Neural progenitor cell (in vitro differentiated cells): ENCODE results near the gene OAS2. TPM values are rescaled to one million over a fixed set of nuclear protein-coding genes. Genes with fewer than 3 reads are reported as not detected.

Experiments
- DNase-seq: peaks from one replicate; pipeline ENCODE4 v3.0.0-alpha.2; 2016; ENCODE audit warnings: low spot score
- H2AFZ ChIP-seq: fragments of 200-600 bp; sonication (generic); replicated peaks from 2 replicates; pipeline ENCODE4 v1.6.1; 2016; ENCODE audit warnings: antibody characterized with exemption
- H3F3A ChIP-seq: fragments of 200-600 bp; sonication (generic); 2 replicates; pipeline ENCODE4 v1.6.1; 2016; ENCODE audit warnings: antibody characterized with exemption, low read depth
- H3K27ac ChIP-seq: fragments of 200-600 bp; sonication (generic); 2 replicates; pipeline ENCODE4 v1.5.1; 2016; ENCODE audit warnings: mild to moderate bottlenecking
- H3K27me3 ChIP-seq: fragments of 200-600 bp; sonication (generic); 2 replicates; pipeline ENCODE4 v1.6.1; 2016; ENCODE audit warnings: mild to moderate bottlenecking, moderate library complexity
- H3K36me3 ChIP-seq: fragments of 200-600 bp; sonication (generic); 2 replicates; pipeline ENCODE4 v1.5.1; 2016
- H3K4me1 ChIP-seq: fragments of 200-600 bp; sonication (generic); 2 replicates; pipeline ENCODE4 v1.6.1; 2016; ENCODE audit warnings: mixed run types
- H3K4me2 ChIP-seq: fragments of 200-600 bp; sonication (generic); 2 replicates; pipeline ENCODE4 v1.6.1; 2016
- H3K4me3 ChIP-seq: fragments of 200-600 bp; sonication (generic); 2 replicates; pipeline ENCODE4 v1.5.1; 2016
- H3K79me2 ChIP-seq: fragments of 200-600 bp; sonication (generic); 2 replicates; pipeline ENCODE4 v1.6.1; 2016; ENCODE audit warnings: low read depth
- H3K9ac ChIP-seq: fragments of 200-600 bp; sonication (generic); 2 replicates; pipeline ENCODE4 v1.6.1; 2016
- H3K9me3 ChIP-seq: fragments of 200-600 bp; sonication (generic); 2 replicates; pipeline ENCODE4 v1.5.1; 2016; ENCODE audit warnings: low read depth
- H4K20me1 ChIP-seq: fragments of 200-600 bp; sonication (generic); 2 replicates; pipeline ENCODE4 v1.6.1; 2016; ENCODE audit warnings: low read depth
- H3K27ac Mint-ChIP-seq: 3 replicates; pipeline ENCODE4 v1.8.0; 2021; ENCODE audit warnings: mixed read lengths
- H3K27me3 Mint-ChIP-seq: 2 replicates; pipeline ENCODE4 v1.8.0; 2022; ENCODE audit warnings: low read depth, mild to moderate bottlenecking, inconsistent platforms, moderate library complexity, mixed read lengths; ENCODE audit not compliant: insufficient read depth
- H3K36me3 Mint-ChIP-seq: 3 replicates; pipeline ENCODE4 v1.8.0; 2021; ENCODE audit warnings: mixed read lengths
- H3K4me1 Mint-ChIP-seq: 3 replicates; pipeline ENCODE4 v1.8.0; 2021; ENCODE audit warnings: mixed read lengths
- H3K4me3 Mint-ChIP-seq: 3 replicates; pipeline ENCODE4 v1.8.0; 2021; ENCODE audit warnings: mild to moderate bottlenecking, moderate library complexity, mixed read lengths
- H3K9me3 Mint-ChIP-seq: 3 replicates; pipeline ENCODE4 v1.8.0; 2020; ENCODE audit warnings: mixed read lengths
- EZH2 ChIP-seq: fragments of 200-600 bp; sonication (generic); IDR thresholded peaks from 2 replicates; pipeline ENCODE4 v1.6.1; 2017; ENCODE audit warnings: antibody characterized with exemption, mild to moderate bottlenecking, moderate library complexity
- EZH2phosphoT487 ChIP-seq: fragments of 200-600 bp; sonication (generic); IDR thresholded peaks from 2 replicates; pipeline ENCODE4 v1.6.1; 2017; ENCODE audit warnings: antibody characterized with exemption
- total RNA-seq: library from RNA; depleted of rRNA; stranded (reverse); fragments of >200 nt; gene quantifications from 2 replicates; pipeline ENCODE4 v1.2.3, GENCODE V29; 2015; ENCODE audit warnings: low replicate concordance
- TF ChIP-seq, protein P1 (sequence below): fragments of 200-600 bp; sonication (generic); IDR thresholded peaks from 2 replicates; pipeline ENCODE4 v1.5.1; 2017; ENCODE audit warnings: antibody characterized with exemption, mild to moderate bottlenecking

Gene OAS2
- total RNA-seq, 1 donor from 2014 or later, result not detected

- Histone ChIP-seq H4K20me1 (no peaks in the 10 kb centered on the region), H3K27ac (no peak overlapping the region), H3K9me3 (no peaks in the 10 kb centered on the region), H3K4me2 (no peak overlapping the region), H3K36me3 (no peaks in the 10 kb centered on the region), H3K4me1 (no peaks in the 10 kb centered on the region), H2AFZ (no peak overlapping the region), H3K9ac (no peak overlapping the region), H3K79me2 (no peaks in the 10 kb centered on the region), H3K27me3 (peaks cover 3% of the 10 kb centered on the region), H3F3A (no peaks in the 10 kb centered on the region), H3K4me3 (no peak overlapping the region)
- Mint-ChIP-seq H3K36me3 (no peaks in the 10 kb centered on the region), H3K4me3 (no peak overlapping the region), H3K27ac (no peak overlapping the region), H3K4me1 (peaks cover 6% of the 10 kb centered on the region), H3K9me3 (no peaks in the 10 kb centered on the region), H3K27me3 (peaks cover 8% of the 10 kb centered on the region)
- DNase-seq, result no peak
- no peak for TF ChIP-seq EZH2
Measured at GRCh38 chr12:113002155-113002554, 23.8 kb downstream of the OAS2 start.

GRCh38 chr12:113002676-113003075 is 24.4 kb downstream of the OAS2 start:
- H3K4me3 Mint-ChIP-seq, result no peak overlapping the region
- Histone ChIP-seq H3K4me3 (no peak overlapping the region), H3K27me3 (peaks cover 7% of the 10 kb centered on the region), H3K27ac (no peak overlapping the region), H3F3A (no peaks in the 10 kb centered on the region), H2AFZ (no peak overlapping the region), H3K4me2 (no peak overlapping the region), H3K4me1 (no peaks in the 10 kb centered on the region), H3K9me3 (no peaks in the 10 kb centered on the region), H3K9ac (no peak overlapping the region), H3K36me3 (no peaks in the 10 kb centered on the region), H3K79me2 (no peaks in the 10 kb centered on the region), H4K20me1 (no peaks in the 10 kb centered on the region)
- H3K36me3 Mint-ChIP-seq, result no peaks in the 10 kb centered on the region
- peaks cover 8% of the 10 kb centered on the region for H3K27me3 Mint-ChIP-seq
- no peak for DNase-seq
- H3K27ac Mint-ChIP-seq, result no peak overlapping the region
- TF ChIP-seq, protein P1, sequence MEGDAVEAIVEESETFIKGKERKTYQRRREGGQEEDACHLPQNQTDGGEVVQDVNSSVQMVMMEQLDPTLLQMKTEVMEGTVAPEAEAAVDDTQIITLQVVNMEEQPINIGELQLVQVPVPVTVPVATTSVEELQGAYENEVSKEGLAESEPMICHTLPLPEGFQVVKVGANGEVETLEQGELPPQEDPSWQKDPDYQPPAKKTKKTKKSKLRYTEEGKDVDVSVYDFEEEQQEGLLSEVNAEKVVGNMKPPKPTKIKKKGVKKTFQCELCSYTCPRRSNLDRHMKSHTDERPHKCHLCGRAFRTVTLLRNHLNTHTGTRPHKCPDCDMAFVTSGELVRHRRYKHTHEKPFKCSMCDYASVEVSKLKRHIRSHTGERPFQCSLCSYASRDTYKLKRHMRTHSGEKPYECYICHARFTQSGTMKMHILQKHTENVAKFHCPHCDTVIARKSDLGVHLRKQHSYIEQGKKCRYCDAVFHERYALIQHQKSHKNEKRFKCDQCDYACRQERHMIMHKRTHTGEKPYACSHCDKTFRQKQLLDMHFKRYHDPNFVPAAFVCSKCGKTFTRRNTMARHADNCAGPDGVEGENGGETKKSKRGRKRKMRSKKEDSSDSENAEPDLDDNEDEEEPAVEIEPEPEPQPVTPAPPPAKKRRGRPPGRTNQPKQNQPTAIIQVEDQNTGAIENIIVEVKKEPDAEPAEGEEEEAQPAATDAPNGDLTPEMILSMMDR, result no peak
- TF ChIP-seq EZH2 (no peak), EZH2phosphoT487 (no peak)
- peaks cover 7% of the 10 kb centered on the region for H3K4me1 Mint-ChIP-seq
- H3K9me3 Mint-ChIP-seq, result no peaks in the 10 kb centered on the region

- H3K4me3 ChIP-seq, result no peak overlapping the region
- no peak overlapping the region for H2AFZ ChIP-seq
- Mint-ChIP-seq H3K27ac (no peak overlapping the region), H3K36me3 (no peaks in the 10 kb centered on the region), H3K9me3 (no peaks in the 10 kb centered on the region), H3K27me3 (peaks cover 9% of the 10 kb centered on the region), H3K4me1 (peaks cover 7% of the 10 kb centered on the region), H3K4me3 (no peak overlapping the region)
- no peaks in the 10 kb centered on the region for H3K36me3 ChIP-seq
- H3K9me3 ChIP-seq, result no peaks in the 10 kb centered on the region
- H3K4me2 ChIP-seq, result no peak overlapping the region
- no peak overlapping the region for H3K9ac ChIP-seq
- no peak overlapping the region for H3K27ac ChIP-seq
- DNase-seq, result no peak
- no peaks in the 10 kb centered on the region for H3K4me1 ChIP-seq
- H3K79me2 ChIP-seq, result no peaks in the 10 kb centered on the region
- TF ChIP-seq, protein P1, result no peak
- no peak for TF ChIP-seq EZH2phosphoT487
- no peaks in the 10 kb centered on the region for H3F3A ChIP-seq
- peaks cover 15% of the 10 kb centered on the region for H3K27me3 ChIP-seq
- no peaks in the 10 kb centered on the region for H4K20me1 ChIP-seq
Measured at GRCh38 chr12:113003636-113004035, 25.3 kb downstream of the OAS2 start.

DNA sequence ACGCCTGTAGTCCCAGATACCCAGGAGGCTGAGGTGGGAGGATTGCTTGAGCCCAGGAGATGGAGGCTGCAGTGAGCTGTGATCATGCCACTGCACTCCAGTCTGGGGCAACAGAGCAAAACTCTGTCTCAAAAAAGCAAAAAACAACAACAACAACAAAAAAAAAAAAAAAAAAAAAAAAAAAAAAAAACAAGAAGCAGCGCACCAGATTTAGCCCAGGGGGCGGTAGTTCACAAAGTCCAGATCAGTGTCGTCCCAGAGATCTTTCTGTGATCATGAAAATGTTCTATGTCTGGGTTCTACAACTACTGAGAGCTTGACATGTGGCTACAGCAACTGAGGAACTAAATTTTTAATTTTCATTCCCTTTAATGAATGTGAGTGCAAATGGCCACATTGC is 27.4 kb downstream of the OAS2 start:
- H2AFZ ChIP-seq, result no peak overlapping the region
- TF ChIP-seq EZH2phosphoT487 (no peak), EZH2 (no peak)
- TF ChIP-seq, protein P1, result peak; percentile 57
- H3K27ac ChIP-seq, result no peak overlapping the region
- no peaks in the 10 kb centered on the region for H3F3A ChIP-seq
- H3K4me2 ChIP-seq, result no peak overlapping the region
- H3K79me2 ChIP-seq, result no peaks in the 10 kb centered on the region
- Mint-ChIP-seq H3K4me1 (peaks cover 7% of the 10 kb centered on the region), H3K27ac (no peak overlapping the region), H3K4me3 (no peak overlapping the region), H3K9me3 (no peaks in the 10 kb centered on the region), H3K36me3 (no peaks in the 10 kb centered on the region), H3K27me3 (peaks cover 9% of the 10 kb centered on the region)
- H3K4me1 ChIP-seq, result no peaks in the 10 kb centered on the region
- H4K20me1 ChIP-seq, result no peaks in the 10 kb centered on the region
- H3K9me3 ChIP-seq, result no peaks in the 10 kb centered on the region
- H3K27me3 ChIP-seq, result peaks cover 18% of the 10 kb centered on the region
- no peak overlapping the region for H3K4me3 ChIP-seq
- peak; percentile 55 for DNase-seq
- no peaks in the 10 kb centered on the region for H3K36me3 ChIP-seq
- H3K9ac ChIP-seq, result no peak overlapping the region
